PC-3 (cell line): Measurements from ENCODE around the gene NPEPPS. TPM values are rescaled to one million over a fixed set of nuclear protein-coding genes. Genes with fewer than 3 reads are reported as not detected.

Experiments
- ATAC-seq: fragments of 200-7000 bp; cut with Tn5 transposase; 2 replicates; pipeline ENCODE4 v1.9.1; 2020; ENCODE audit warnings: mild to moderate bottlenecking, moderate library complexity
- BruUV-seq: library from RNA; stranded (reverse); fragments of 400-500 nt; replicated peaks from 2 replicates; lab custom pipeline; 2021; lab: Mats Ljungman, UMichigan
- CTCF ChIA-PET: fragments of 300-600 bp; sonication (Branson Sonifier 250); formaldehyde crosslinking; loops from one replicate; lab custom pipeline; 2022; ENCODE audit warnings: antibody characterized with exemption; lab: Charles Lee
- POLR2A ChIA-PET: fragments of 300-600 bp; sonication (Branson Sonifier 250); formaldehyde crosslinking; loops from one replicate; lab custom pipeline; 2022; ENCODE audit warnings: antibody characterized with exemption; ENCODE audit not compliant: unreplicated experiment; lab: Charles Lee
- DNase-seq: peaks from one replicate; pipeline ENCODE4 v3.0.0-alpha.2; 2015
- H2AFZ ChIP-seq: fragments of 300-600 bp; sonication (generic); 2 replicates; pipeline ENCODE4 v1.6.0; 2016; ENCODE audit warnings: antibody characterized with exemption, low read length
- H3F3A ChIP-seq: fragments of 300-600 bp; sonication (generic); one replicate; pipeline ENCODE4 v1.6.0; 2017; ENCODE audit warnings: antibody characterized with exemption, low read length, control low read depth, mild to moderate bottlenecking; ENCODE audit not compliant: unreplicated experiment
- H3K27ac ChIP-seq: fragments of 300-600 bp; sonication (generic); 2 replicates; pipeline ENCODE4 v1.5.1; 2016; ENCODE audit warnings: mild to moderate bottlenecking, low read length
- H3K27me3 ChIP-seq: fragments of 300-600 bp; sonication (generic); 2 replicates; pipeline ENCODE4 v1.6.1; 2016; ENCODE audit warnings: low read length, mixed read lengths
- H3K36me3 ChIP-seq: fragments of 300-600 bp; sonication (generic); 2 replicates; pipeline ENCODE4 v1.6.1; 2016; ENCODE audit warnings: low read depth, mixed run types, low read length, mixed read lengths
- H3K4me1 ChIP-seq: fragments of 300-600 bp; sonication (generic); 2 replicates; pipeline ENCODE4 v1.5.1; 2016; ENCODE audit warnings: low read length; ENCODE audit not compliant: insufficient read depth
- H3K4me2 ChIP-seq: fragments of 300-600 bp; sonication (generic); 2 replicates; pipeline ENCODE4 v1.6.0; 2016; ENCODE audit warnings: low read length
- H3K4me3 ChIP-seq: fragments of 300-600 bp; sonication (generic); 2 replicates; pipeline ENCODE4 v1.5.1; 2016; ENCODE audit warnings: mild to moderate bottlenecking, low read length, mixed read lengths
- H3K79me2 ChIP-seq: fragments of 300-600 bp; sonication (generic); 2 replicates; pipeline ENCODE4 v1.6.1; 2017; ENCODE audit warnings: low read length, mixed read lengths
- H3K9ac ChIP-seq: fragments of 300-600 bp; sonication (generic); 2 replicates; pipeline ENCODE4 v1.6.0; 2016; ENCODE audit warnings: mild to moderate bottlenecking, low read length
- H3K9me2 ChIP-seq: fragments of 300-600 bp; sonication (generic); replicated peaks from 2 replicates; pipeline ENCODE4 v1.6.1; 2016; ENCODE audit warnings: mixed run types, low read length, mixed read lengths
- H3K9me3 ChIP-seq: fragments of 300-600 bp; sonication (generic); 2 replicates; pipeline ENCODE4 v1.6.1; 2016; ENCODE audit warnings: low read length, mixed read lengths
- H4K20me1 ChIP-seq: fragments of 300-600 bp; sonication (generic); 2 replicates; pipeline ENCODE4 v1.6.1; 2016; ENCODE audit warnings: low read length, mixed read lengths
- EZH2 ChIP-seq: fragments of 300-600 bp; sonication (generic); IDR thresholded peaks from one replicate; pipeline ENCODE4 v1.6.1; 2017; ENCODE audit warnings: antibody characterized with exemption, mild to moderate bottlenecking, low read length; ENCODE audit not compliant: unreplicated experiment
- EZH2phosphoT487 ChIP-seq: fragments of 300-600 bp; sonication (generic); IDR thresholded peaks from 2 replicates; pipeline ENCODE4 v1.6.1; 2018; ENCODE audit warnings: mild to moderate bottlenecking, antibody characterized with exemption, low read length, borderline replicate concordance
- intact Hi-C: fragments of 100-400 bp; cut with micrococcal nuclease; formaldehyde crosslinking; loops from 2 replicates; pipeline ENCODE4 v1.9.0; 2023
- total RNA-seq: library from RNA; depleted of rRNA; stranded (reverse); fragments of >200 nt; gene quantifications from 2 replicates; pipeline ENCODE4 v1.2.3, GENCODE V29; 2014
- TF ChIP-seq, protein P1 (sequence below): fragments of 300-600 bp; sonication (generic); conservative IDR thresholded peaks from 2 replicates; pipeline ENCODE4 v1.5.1; 2017; ENCODE audit warnings: antibody characterized with exemption, low read depth, mild to moderate bottlenecking, low read length

NPEPPS gene
- total RNA-seq, 1 experiment from 2014 or later, result 112 TPM

DNA sequence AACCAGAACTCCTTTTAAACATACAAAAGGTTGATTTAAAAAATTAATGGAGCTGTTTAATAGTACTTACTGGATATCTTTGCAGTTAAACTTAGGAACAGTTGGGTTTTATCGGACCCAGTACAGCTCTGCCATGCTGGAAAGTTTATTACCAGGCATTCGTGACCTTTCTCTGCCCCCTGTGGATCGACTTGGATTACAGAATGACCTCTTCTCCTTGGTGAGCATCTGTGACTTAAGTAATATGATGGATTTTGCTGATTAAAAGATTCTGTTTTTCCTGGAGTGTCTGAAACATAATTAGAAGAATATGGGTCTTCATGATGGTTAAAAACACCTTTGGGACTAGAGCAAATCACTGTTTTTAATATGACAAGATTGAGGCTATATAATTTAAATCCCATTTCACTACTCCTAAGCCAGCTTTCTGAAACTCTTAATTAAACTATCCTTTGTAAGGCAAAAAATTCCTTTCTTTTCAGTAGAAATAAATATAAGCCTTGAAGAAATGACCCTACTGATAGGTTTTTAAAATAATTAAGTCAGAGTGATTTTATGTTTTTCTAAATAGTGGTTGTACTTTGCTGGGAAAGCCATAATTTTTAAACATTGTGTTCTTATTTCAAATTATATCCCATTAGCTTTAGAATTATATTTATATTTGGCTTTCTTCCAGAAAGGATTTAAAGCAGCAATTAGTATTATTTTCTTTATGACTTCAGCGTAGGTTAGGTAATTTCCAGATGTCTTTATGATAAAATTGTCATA, 73.1 kb downstream of the NPEPPS start:
- intact Hi-C loops, result no loop called here
- DNase-seq (no peak), ATAC-seq (no peak)
- Histone ChIP-seq H3K9me2 (no peaks in the 10 kb centered on the region), H3K27me3 (no peaks in the 10 kb centered on the region), H3K4me2 (no peak overlapping the region), H3K9ac (no peak overlapping the region), H3F3A (peaks cover 1% of the 10 kb centered on the region), H3K36me3 (peaks cover 76% of the 10 kb centered on the region), H3K4me3 (no peak overlapping the region), H2AFZ (no peak overlapping the region), H3K79me2 (no peaks in the 10 kb centered on the region), H3K4me1 (no peaks in the 10 kb centered on the region), H4K20me1 (no peaks in the 10 kb centered on the region), H3K27ac (no peak overlapping the region), H3K9me3 (no peaks in the 10 kb centered on the region)
- CTCF ChIA-PET, result no interaction called here
- BruUV-seq, result no TSS peak
- no peak for TF ChIP-seq EZH2
- no peak for TF ChIP-seq EZH2phosphoT487
- TF ChIP-seq, protein P1, sequence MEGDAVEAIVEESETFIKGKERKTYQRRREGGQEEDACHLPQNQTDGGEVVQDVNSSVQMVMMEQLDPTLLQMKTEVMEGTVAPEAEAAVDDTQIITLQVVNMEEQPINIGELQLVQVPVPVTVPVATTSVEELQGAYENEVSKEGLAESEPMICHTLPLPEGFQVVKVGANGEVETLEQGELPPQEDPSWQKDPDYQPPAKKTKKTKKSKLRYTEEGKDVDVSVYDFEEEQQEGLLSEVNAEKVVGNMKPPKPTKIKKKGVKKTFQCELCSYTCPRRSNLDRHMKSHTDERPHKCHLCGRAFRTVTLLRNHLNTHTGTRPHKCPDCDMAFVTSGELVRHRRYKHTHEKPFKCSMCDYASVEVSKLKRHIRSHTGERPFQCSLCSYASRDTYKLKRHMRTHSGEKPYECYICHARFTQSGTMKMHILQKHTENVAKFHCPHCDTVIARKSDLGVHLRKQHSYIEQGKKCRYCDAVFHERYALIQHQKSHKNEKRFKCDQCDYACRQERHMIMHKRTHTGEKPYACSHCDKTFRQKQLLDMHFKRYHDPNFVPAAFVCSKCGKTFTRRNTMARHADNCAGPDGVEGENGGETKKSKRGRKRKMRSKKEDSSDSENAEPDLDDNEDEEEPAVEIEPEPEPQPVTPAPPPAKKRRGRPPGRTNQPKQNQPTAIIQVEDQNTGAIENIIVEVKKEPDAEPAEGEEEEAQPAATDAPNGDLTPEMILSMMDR, result no peak
- POLR2A ChIA-PET, result no interaction called here

DNA sequence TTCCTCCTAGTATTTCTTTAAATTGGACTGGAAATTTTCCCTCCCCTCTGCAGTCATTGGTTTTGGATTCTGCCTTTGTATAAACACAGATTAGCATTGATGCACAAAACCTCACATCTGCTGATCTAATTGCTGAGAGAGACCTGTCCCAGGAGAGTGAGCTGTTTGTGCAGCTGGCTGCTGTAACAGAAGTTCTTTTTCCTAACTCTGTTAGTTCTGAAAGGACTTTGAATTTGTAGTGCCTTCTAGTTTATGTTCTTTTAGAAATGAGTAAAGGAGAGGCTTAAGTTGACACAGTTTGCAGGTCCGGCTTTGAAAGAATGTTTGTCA, 73.7 kb downstream of the NPEPPS start:
- Histone ChIP-seq H3K36me3 (peaks cover 76% of the 10 kb centered on the region), H3K9me2 (no peaks in the 10 kb centered on the region), H3K27ac (no peak overlapping the region), H3K79me2 (no peaks in the 10 kb centered on the region), H3K4me3 (no peak overlapping the region), H3K9me3 (no peaks in the 10 kb centered on the region), H3K4me2 (no peak overlapping the region), H3F3A (peaks cover 5% of the 10 kb centered on the region), H3K4me1 (no peaks in the 10 kb centered on the region), H2AFZ (no peak overlapping the region), H4K20me1 (no peaks in the 10 kb centered on the region), H3K9ac (no peak overlapping the region), H3K27me3 (no peaks in the 10 kb centered on the region)
- ATAC-seq (no peak), DNase-seq (no peak)
- ChIA-PET CTCF (no interaction called here), POLR2A (no interaction called here)
- BruUV-seq, result no TSS peak
- intact Hi-C loops, result no loop called here
- TF ChIP-seq EZH2phosphoT487 (no peak), EZH2 (no peak)
- TF ChIP-seq, protein P1, result no peak

DNA sequence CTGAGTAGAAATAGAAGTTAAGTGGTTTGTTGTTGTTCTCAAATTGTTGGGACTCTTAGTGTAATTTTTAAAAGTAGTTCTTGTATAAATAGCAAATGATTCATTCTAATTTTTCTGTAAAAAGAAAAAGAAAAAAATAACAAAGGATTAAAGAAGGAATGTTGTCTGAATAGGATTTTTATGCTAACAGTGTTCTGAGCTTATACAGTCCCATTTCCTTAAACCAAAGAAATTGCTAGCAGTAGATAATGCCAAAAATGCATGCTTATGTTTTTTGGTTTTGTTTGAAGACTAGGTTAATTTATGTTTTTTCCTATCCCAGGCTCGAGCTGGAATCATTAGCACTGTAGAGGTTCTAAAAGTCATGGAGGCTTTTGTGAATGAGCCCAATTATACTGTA, 74.1 kb downstream of the NPEPPS start:
- H3K4me2 ChIP-seq, result no peak overlapping the region
- no peaks in the 10 kb centered on the region for H4K20me1 ChIP-seq
- no peaks in the 10 kb centered on the region for H3K79me2 ChIP-seq
- intact Hi-C loops, result no loop called here
- no peak overlapping the region for H3K4me3 ChIP-seq
- ATAC-seq (no peak), DNase-seq (no peak)
- TF ChIP-seq EZH2phosphoT487 (no peak), EZH2 (no peak)
- TF ChIP-seq, protein P1, result no peak
- no peaks in the 10 kb centered on the region for H3K9me2 ChIP-seq
- peaks cover 75% of the 10 kb centered on the region for H3K36me3 ChIP-seq
- H3K9me3 ChIP-seq, result no peaks in the 10 kb centered on the region
- ChIA-PET CTCF (interaction anchor here (0.6 kb wide), 1 partner anchor 319 kb away, joined by 3 read pairs; no protein-coding TSS in a partner anchor), POLR2A (no interaction called here)
- H3K27ac ChIP-seq, result no peak overlapping the region
- no TSS peak for BruUV-seq
- H2AFZ ChIP-seq, result no peak overlapping the region
- no peaks in the 10 kb centered on the region for H3K27me3 ChIP-seq
- no peaks in the 10 kb centered on the region for H3K4me1 ChIP-seq
- peaks cover 5% of the 10 kb centered on the region for H3F3A ChIP-seq
- H3K9ac ChIP-seq, result no peak overlapping the region
